Measurements from ENCODE around the gene SASH3. TPM values are rescaled to one million over a fixed set of nuclear protein-coding genes. Genes with fewer than 3 reads are reported as not detected.

SASH3 gene
- polyA plus RNA-seq (2013, experiment 1 of 2): not detected
- polyA plus RNA-seq (2013, experiment 2 of 2): not detected

DNA sequence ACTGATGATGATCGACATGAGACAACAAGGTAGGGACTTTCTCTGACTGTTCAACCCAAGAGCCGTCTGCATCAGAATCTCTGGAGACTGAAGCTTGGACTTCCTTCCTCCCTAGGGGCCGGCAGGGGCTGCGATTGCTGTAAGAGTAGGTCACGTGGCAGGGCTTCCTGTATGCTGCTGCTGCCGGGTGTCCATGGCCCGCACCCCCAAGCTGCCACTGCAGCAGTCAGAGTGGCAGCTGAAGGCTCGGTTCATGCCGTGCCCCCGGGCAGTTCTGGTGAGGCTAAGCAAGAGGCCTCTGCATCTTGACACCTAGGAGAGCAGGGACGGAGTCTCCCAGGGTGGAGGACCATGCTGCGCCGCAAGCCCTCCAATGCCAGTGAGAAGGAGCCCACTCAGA, at the start of gene SASH3:
SASH3 (plus strand) TSS at position 203 of the 400 bp plus-strand sequence; CDS start at position 352, 149 bp downstream.
- H3K27me3 ChIP-seq (ENCODE audit: insufficient read depth, low read length, poor library complexity): no peaks in the 10 kb centered on the region
- H3K4ac ChIP-seq (ENCODE audit: low read depth, low read length): no peak within 1 kb of the TSS
- H2BK5ac ChIP-seq (ENCODE audit: low read length): no peak within 1 kb of the TSS
- no peaks in the 10 kb centered on the region for H3K36me3 ChIP-seq (ENCODE audit: control insufficient read depth, insufficient read depth, low read length)
- no peaks in the 10 kb centered on the region for H3K79me1 ChIP-seq (ENCODE audit: low read length)
- WGBS (ENCODE audit: extremely low coverage, insufficient coverage, low lambda C conversion rate): no CpG with 5 or more reads among the region's 13 CpGs
- no peak within 1 kb of the TSS for H3K18ac ChIP-seq (ENCODE audit: low read length)
- H4K8ac ChIP-seq (ENCODE audit: low read depth, low read length): no peak within 1 kb of the TSS
- H3K9ac ChIP-seq (ENCODE audit: low read length): no peak within 1 kb of the TSS
- H3K4me3 ChIP-seq (ENCODE audit: low read length): no peak within 1 kb of the TSS
- H3K27ac ChIP-seq (ENCODE audit: low read depth, low read length): no peak within 1 kb of the TSS
- no peak within 1 kb of the TSS for H2BK15ac ChIP-seq (replicated peaks; ENCODE audit: low read depth)
- no peak within 1 kb of the TSS for H2AK5ac ChIP-seq (ENCODE audit: low read length)
- H3K23ac ChIP-seq (ENCODE audit: low read length): no peak within 1 kb of the TSS
- no peak within 1 kb of the TSS for H4K5ac ChIP-seq (ENCODE audit: low read length)
- no peak for DNase-seq
- H3K4me1 ChIP-seq (ENCODE audit: control insufficient read depth, low read depth, low read length): no peaks in the 10 kb centered on the region
- no peak within 1 kb of the TSS for H3K56ac ChIP-seq (ENCODE audit: low read length)
- H3K4me2 ChIP-seq (ENCODE audit: low read length): no peak within 1 kb of the TSS
- H2BK120ac ChIP-seq (ENCODE audit: low read depth, low read length): no peak within 1 kb of the TSS
- no peaks in the 10 kb centered on the region for H3K79me2 ChIP-seq (ENCODE audit: control insufficient read depth, insufficient read depth, low read length)

DNA sequence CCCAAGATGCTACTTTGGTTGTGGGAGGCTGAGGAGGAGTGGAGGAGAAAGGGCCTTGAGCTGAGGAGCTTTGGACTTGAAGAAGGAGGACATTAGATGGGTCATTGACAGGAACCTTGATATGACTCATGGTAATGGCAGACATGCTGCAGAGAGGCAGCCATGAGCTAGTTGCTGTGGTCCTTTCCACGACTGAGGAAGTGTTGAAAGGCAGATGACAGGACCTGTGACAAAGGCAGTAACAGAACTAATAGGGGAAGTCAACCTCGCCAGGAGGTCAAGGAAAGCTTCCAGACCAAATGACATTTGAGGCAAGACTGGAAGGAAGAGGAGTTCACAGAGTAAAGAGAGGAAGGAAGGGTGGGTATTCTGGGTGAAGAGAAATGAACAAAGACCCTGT, 48.5 kb upstream of the SASH3 start:
- H3K4me1 ChIP-seq (ENCODE audit: control insufficient read depth, low read depth, low read length): no peaks in the 10 kb centered on the region
- H3K18ac ChIP-seq (ENCODE audit: low read length): no peak overlapping the region
- H3K4me3 ChIP-seq (ENCODE audit: low read length): no peak overlapping the region
- no peak overlapping the region for H3K23ac ChIP-seq (ENCODE audit: low read length)
- no peak overlapping the region for H4K8ac ChIP-seq (ENCODE audit: low read depth, low read length)
- H3K4ac ChIP-seq (ENCODE audit: low read depth, low read length): no peak overlapping the region
- H3K27me3 ChIP-seq (ENCODE audit: insufficient read depth, low read length, poor library complexity): no peaks in the 10 kb centered on the region
- H2AK5ac ChIP-seq (ENCODE audit: low read length): no peak overlapping the region
- DNase-seq: no peak
- H3K36me3 ChIP-seq (ENCODE audit: control insufficient read depth, insufficient read depth, low read length): no peaks in the 10 kb centered on the region
- no CpG with 5 or more reads among the region's 2 CpGs for WGBS (ENCODE audit: extremely low coverage, insufficient coverage, low lambda C conversion rate)
- no peaks in the 10 kb centered on the region for H3K79me2 ChIP-seq (ENCODE audit: control insufficient read depth, insufficient read depth, low read length)
- no peak overlapping the region for H3K56ac ChIP-seq (ENCODE audit: low read length)
- no peak overlapping the region for H2BK120ac ChIP-seq (ENCODE audit: low read depth, low read length)
- no peak overlapping the region for H4K5ac ChIP-seq (ENCODE audit: low read length)
- H2BK15ac ChIP-seq (replicated peaks; ENCODE audit: low read depth): no peak overlapping the region
- H2BK5ac ChIP-seq (ENCODE audit: low read length): no peak overlapping the region
- no peaks in the 10 kb centered on the region for H3K79me1 ChIP-seq (ENCODE audit: low read length)
- H3K4me2 ChIP-seq (ENCODE audit: low read length): no peak overlapping the region
- H3K27ac ChIP-seq (ENCODE audit: low read depth, low read length): no peak overlapping the region
- H3K9ac ChIP-seq (ENCODE audit: low read length): no peak overlapping the region

GRCh38 chrX:129732857-129733256, 46.9 kb upstream of the SASH3 start:
- H4K8ac ChIP-seq (ENCODE audit: low read depth, low read length): no peak overlapping the region
- H2BK15ac ChIP-seq (replicated peaks; ENCODE audit: low read depth): no peak overlapping the region
- no peak for DNase-seq
- H2BK5ac ChIP-seq (ENCODE audit: low read length): no peak overlapping the region
- H3K27me3 ChIP-seq (ENCODE audit: insufficient read depth, low read length, poor library complexity): no peaks in the 10 kb centered on the region
- no peak overlapping the region for H3K4me3 ChIP-seq (ENCODE audit: low read length)
- no peak overlapping the region for H2AK5ac ChIP-seq (ENCODE audit: low read length)
- no peak overlapping the region for H3K18ac ChIP-seq (ENCODE audit: low read length)
- no peak overlapping the region for H3K56ac ChIP-seq (ENCODE audit: low read length)
- H3K27ac ChIP-seq (ENCODE audit: low read depth, low read length): no peak overlapping the region
- no peaks in the 10 kb centered on the region for H3K4me1 ChIP-seq (ENCODE audit: control insufficient read depth, low read depth, low read length)
- no peak overlapping the region for H3K9ac ChIP-seq (ENCODE audit: low read length)
- H2BK120ac ChIP-seq (ENCODE audit: low read depth, low read length): no peak overlapping the region
- no CpG with 5 or more reads among the region's 2 CpGs for WGBS (ENCODE audit: extremely low coverage, insufficient coverage, low lambda C conversion rate)
- no peak overlapping the region for H3K4me2 ChIP-seq (ENCODE audit: low read length)
- no peak overlapping the region for H3K23ac ChIP-seq (ENCODE audit: low read length)
- no peaks in the 10 kb centered on the region for H3K79me2 ChIP-seq (ENCODE audit: control insufficient read depth, insufficient read depth, low read length)
- no peaks in the 10 kb centered on the region for H3K36me3 ChIP-seq (ENCODE audit: control insufficient read depth, insufficient read depth, low read length)
- H3K4ac ChIP-seq (ENCODE audit: low read depth, low read length): no peak overlapping the region
- no peak overlapping the region for H4K5ac ChIP-seq (ENCODE audit: low read length)
- H3K79me1 ChIP-seq (ENCODE audit: low read length): no peaks in the 10 kb centered on the region

GRCh38 chrX:129733335-129733734, 46.4 kb upstream of the SASH3 start:
- Histone ChIP-seq H3K23ac (ENCODE audit: low read length) (no peak overlapping the region), H3K18ac (ENCODE audit: low read length) (no peak overlapping the region), H3K4me3 (ENCODE audit: low read length) (no peak overlapping the region), H3K79me2 (ENCODE audit: control insufficient read depth, insufficient read depth, low read length) (no peaks in the 10 kb centered on the region), H2AK5ac (ENCODE audit: low read length) (no peak overlapping the region), H2BK120ac (ENCODE audit: low read depth, low read length) (no peak overlapping the region), H3K79me1 (ENCODE audit: low read length) (no peaks in the 10 kb centered on the region), H3K9ac (ENCODE audit: low read length) (no peak overlapping the region), H2BK15ac (replicated peaks; ENCODE audit: low read depth) (no peak overlapping the region), H3K27me3 (ENCODE audit: insufficient read depth, low read length, poor library complexity) (no peaks in the 10 kb centered on the region), H3K4me2 (ENCODE audit: low read length) (no peak overlapping the region), H3K4me1 (ENCODE audit: control insufficient read depth, low read depth, low read length) (no peaks in the 10 kb centered on the region), H3K36me3 (ENCODE audit: control insufficient read depth, insufficient read depth, low read length) (no peaks in the 10 kb centered on the region), H3K4ac (ENCODE audit: low read depth, low read length) (no peak overlapping the region), H3K56ac (ENCODE audit: low read length) (no peak overlapping the region), H3K27ac (ENCODE audit: low read depth, low read length) (no peak overlapping the region), H4K8ac (ENCODE audit: low read depth, low read length) (no peak overlapping the region), H4K5ac (ENCODE audit: low read length) (no peak overlapping the region), H2BK5ac (ENCODE audit: low read length) (no peak overlapping the region)
- DNase-seq: no peak
- no CpG with 5 or more reads among the region's 4 CpGs for WGBS (ENCODE audit: extremely low coverage, insufficient coverage, low lambda C conversion rate)

DNA sequence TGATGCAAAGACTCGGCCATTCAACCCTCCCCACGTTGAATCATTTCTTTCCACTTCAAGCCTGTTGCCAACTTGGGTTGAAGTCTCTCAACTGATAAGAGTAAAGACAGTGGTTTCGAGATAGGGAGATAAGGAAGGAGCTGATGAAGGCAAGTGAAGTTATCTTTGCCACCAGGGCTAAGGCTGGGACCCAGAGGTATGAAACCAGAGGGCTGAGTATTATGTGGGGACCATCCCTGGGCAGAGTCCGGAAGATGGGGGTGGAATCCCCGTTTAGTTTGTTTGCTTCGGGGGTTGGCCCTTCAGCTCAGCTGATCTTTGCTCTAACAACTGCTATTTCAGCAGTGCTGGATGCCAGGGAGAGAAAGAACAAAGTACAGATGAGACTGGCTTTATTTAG, 43.3 kb upstream of the SASH3 start:
- Histone ChIP-seq H3K4ac (ENCODE audit: low read depth, low read length) (no peak overlapping the region), H3K4me3 (ENCODE audit: low read length) (no peak overlapping the region), H3K56ac (ENCODE audit: low read length) (no peak overlapping the region), H3K9ac (ENCODE audit: low read length) (no peak overlapping the region), H3K23ac (ENCODE audit: low read length) (no peak overlapping the region), H3K36me3 (ENCODE audit: control insufficient read depth, insufficient read depth, low read length) (no peaks in the 10 kb centered on the region), H3K4me2 (ENCODE audit: low read length) (no peak overlapping the region), H3K18ac (ENCODE audit: low read length) (no peak overlapping the region), H4K8ac (ENCODE audit: low read depth, low read length) (no peak overlapping the region), H3K27ac (ENCODE audit: low read depth, low read length) (no peak overlapping the region), H2BK5ac (ENCODE audit: low read length) (no peak overlapping the region), H3K27me3 (ENCODE audit: insufficient read depth, low read length, poor library complexity) (no peaks in the 10 kb centered on the region), H3K79me1 (ENCODE audit: low read length) (no peaks in the 10 kb centered on the region), H2BK15ac (replicated peaks; ENCODE audit: low read depth) (no peak overlapping the region), H4K5ac (ENCODE audit: low read length) (no peak overlapping the region), H2AK5ac (ENCODE audit: low read length) (no peak overlapping the region), H3K79me2 (ENCODE audit: control insufficient read depth, insufficient read depth, low read length) (no peaks in the 10 kb centered on the region), H3K4me1 (ENCODE audit: control insufficient read depth, low read depth, low read length) (no peaks in the 10 kb centered on the region), H2BK120ac (ENCODE audit: low read depth, low read length) (no peak overlapping the region)
- no peak for DNase-seq
- WGBS (ENCODE audit: extremely low coverage, insufficient coverage, low lambda C conversion rate): no CpG with 5 or more reads among the region's 6 CpGs

GRCh38 chrX:129737916-129738315, 41.8 kb upstream of the SASH3 start:
- H3K4me3 ChIP-seq (ENCODE audit: low read length): no peak overlapping the region
- DNase-seq: no peak

More at GRCh38 chrX:129737916-129738315, 41.8 kb upstream of the SASH3 start:
- Histone ChIP-seq H3K27me3 (ENCODE audit: insufficient read depth, low read length, poor library complexity) (no peaks in the 10 kb centered on the region), H3K36me3 (ENCODE audit: control insufficient read depth, insufficient read depth, low read length) (no peaks in the 10 kb centered on the region), H3K4me2 (ENCODE audit: low read length) (no peak overlapping the region), H3K79me2 (ENCODE audit: control insufficient read depth, insufficient read depth, low read length) (no peaks in the 10 kb centered on the region), H3K27ac (ENCODE audit: low read depth, low read length) (no peak overlapping the region), H3K79me1 (ENCODE audit: low read length) (no peaks in the 10 kb centered on the region), H3K56ac (ENCODE audit: low read length) (no peak overlapping the region), H2AK5ac (ENCODE audit: low read length) (no peak overlapping the region), H2BK15ac (replicated peaks; ENCODE audit: low read depth) (no peak overlapping the region), H3K23ac (ENCODE audit: low read length) (no peak overlapping the region), H3K4me1 (ENCODE audit: control insufficient read depth, low read depth, low read length) (no peaks in the 10 kb centered on the region), H2BK120ac (ENCODE audit: low read depth, low read length) (no peak overlapping the region), H3K4ac (ENCODE audit: low read depth, low read length) (no peak overlapping the region), H3K18ac (ENCODE audit: low read length) (no peak overlapping the region), H4K8ac (ENCODE audit: low read depth, low read length) (no peak overlapping the region), H4K5ac (ENCODE audit: low read length) (no peak overlapping the region), H2BK5ac (ENCODE audit: low read length) (no peak overlapping the region), H3K9ac (ENCODE audit: low read length) (no peak overlapping the region)
- WGBS (ENCODE audit: extremely low coverage, insufficient coverage, low lambda C conversion rate): no CpG with 5 or more reads among the region's 5 CpGs

Data from mesendoderm (in vitro differentiated cells).